Fibroblast of pulmonary artery (primary cell): ENCODE data around the gene FRS3.

Experiments used
- DNase-seq: peaks from one replicate; pipeline ENCODE4 v3.0.0-alpha.2; 2010; ENCODE audit warnings: low read depth
- H3K4me3 ChIP-seq: replicated peaks from 2 replicates; pipeline ENCODE4 v1.5.1; 2011; ENCODE audit warnings: low read depth, mild to moderate bottlenecking, control low read depth, low read length, moderate library complexity
- CTCF ChIP-seq: IDR thresholded peaks from 2 replicates; pipeline ENCODE4 v1.5.1; 2011; ENCODE audit warnings: mild to moderate bottlenecking, control low read depth, low read length, inconsistent platforms; ENCODE audit errors: missing control alignments

Gene FRS3

GRCh38 chr6:41779788-41780550, at the start of gene FRS3:
Gene FRS3 (minus strand): TSS chr6:41779900. CDS start chr6:41776987, 2,913 bp downstream.
- peak; percentile 97 for DNase-seq
- TF ChIP-seq CTCF = peak; percentile 78
- peak within 1 kb of the TSS; percentile 72 for H3K4me3 ChIP-seq

- no peak for DNase-seq
- TF ChIP-seq CTCF = no peak
- H3K4me3 ChIP-seq = no peak overlapping the region
These were observed 46.8 kb upstream of the FRS3 start for GRCh38 chr6:41826343-41827022.

GRCh38 chr6:41824571-41825569, 45.2 kb upstream of the FRS3 start:
- no peak overlapping the region for H3K4me3 ChIP-seq
- peak; percentile 54 for DNase-seq
- no peak for TF ChIP-seq CTCF

GRCh38 chr6:41823178-41823577, 43.5 kb upstream of the FRS3 start:
- H3K4me3 ChIP-seq = no peak overlapping the region
- no peak for DNase-seq
- TF ChIP-seq CTCF = no peak

GRCh38 chr6:41822021-41822420, 42.3 kb upstream of the FRS3 start:
- DNase-seq = no peak
- TF ChIP-seq CTCF = no peak
- H3K4me3 ChIP-seq = no peak overlapping the region

- no peak for DNase-seq
- H3K4me3 ChIP-seq = no peak overlapping the region
- TF ChIP-seq CTCF = no peak
These were observed 41.6 kb upstream of the FRS3 start for GRCh38 chr6:41821266-41821665.
